Right forelimb (tissue), 1 donor: Measurements from ENCODE around the gene VKORC1.

Experiments
- DNase-seq: peaks from one replicate; pipeline ENCODE4 v3.0.0-alpha.2; 2018

VKORC1 gene

GRCh38 chr16:31061126-31061812 is 33.3 kb downstream of the VKORC1 start:
- DNase-seq = no peak

- no peak for DNase-seq
These were observed 39.0 kb downstream of the VKORC1 start for GRCh38 chr16:31055613-31056012.

- DNase-seq = no peak
These were observed 42.5 kb downstream of the VKORC1 start for GRCh38 chr16:31052114-31052513.

- DNase-seq = no peak
These were observed 44.1 kb downstream of the VKORC1 start for GRCh38 chr16:31050280-31051030.

GRCh38 chr16:31043898-31044481 is 50.6 kb downstream of the VKORC1 start:
- DNase-seq = no peak

GRCh38 chr16:31043352-31043751 is 51.2 kb downstream of the VKORC1 start:
- no peak for DNase-seq

- DNase-seq = no peak
These were observed 51.7 kb downstream of the VKORC1 start for GRCh38 chr16:31042866-31043265.
